ENCODE data around the gene EMILIN2.

The EMILIN2 gene

DNA sequence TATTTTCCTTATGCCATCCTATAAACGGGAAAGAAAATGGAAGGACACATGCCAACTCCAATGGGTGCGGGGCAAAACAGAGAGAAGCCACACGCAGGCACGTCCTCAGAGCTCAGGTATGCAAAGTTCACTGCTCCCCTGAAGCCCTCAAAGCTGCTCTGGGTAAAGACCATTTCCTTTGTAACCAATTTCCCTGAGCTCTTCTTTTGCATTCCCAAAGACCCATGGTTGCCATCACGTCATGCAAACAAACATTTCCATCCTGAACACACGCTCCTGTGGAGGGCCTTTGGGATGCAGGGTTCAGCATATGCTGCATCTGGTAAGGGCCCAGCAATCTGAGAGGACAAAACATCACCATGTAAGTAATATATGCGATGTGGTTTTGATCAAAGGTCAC is 69.4 kb downstream of the EMILIN2 start:
- no peak for DNase-seq (ENCODE audit: low read depth)

DNA sequence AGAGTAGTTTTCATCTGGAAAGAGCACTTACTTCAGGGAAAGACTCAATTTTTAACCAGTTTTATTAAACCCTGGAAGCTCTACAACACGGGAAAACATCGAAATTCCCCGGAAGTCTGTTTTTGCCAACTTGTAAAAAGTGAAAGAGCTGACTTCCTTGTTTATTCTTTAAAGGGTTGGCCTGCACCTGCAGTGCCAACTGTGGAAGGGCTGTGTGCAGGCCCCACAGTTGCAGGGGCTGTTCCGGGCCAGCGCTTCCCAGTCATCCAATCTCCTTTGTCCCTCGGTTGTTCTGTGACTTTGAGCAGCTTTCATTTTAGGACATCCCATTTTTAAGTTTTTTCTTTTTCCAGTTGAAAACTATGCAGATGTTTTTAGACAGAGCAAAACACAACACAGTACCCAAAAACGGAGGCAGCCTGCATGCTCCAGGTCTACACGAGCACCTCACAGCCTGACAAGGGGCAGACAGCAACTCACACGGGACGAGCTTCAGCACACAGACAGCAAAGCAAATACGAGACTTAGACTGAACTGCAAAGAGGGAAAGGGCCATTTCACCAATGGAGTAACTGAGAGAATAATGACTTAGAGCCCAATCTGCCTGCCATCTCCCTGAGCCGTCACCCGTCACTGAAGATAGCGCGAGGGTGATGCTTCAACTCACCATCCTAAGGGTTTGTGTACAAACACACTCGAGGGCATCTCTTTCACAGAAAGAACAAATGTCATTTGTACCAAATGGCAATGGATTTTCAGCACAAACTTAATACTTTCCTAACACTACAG is 70.6 kb downstream of the EMILIN2 start:
- DNase-seq (ENCODE audit: low read depth) = no peak

DNA sequence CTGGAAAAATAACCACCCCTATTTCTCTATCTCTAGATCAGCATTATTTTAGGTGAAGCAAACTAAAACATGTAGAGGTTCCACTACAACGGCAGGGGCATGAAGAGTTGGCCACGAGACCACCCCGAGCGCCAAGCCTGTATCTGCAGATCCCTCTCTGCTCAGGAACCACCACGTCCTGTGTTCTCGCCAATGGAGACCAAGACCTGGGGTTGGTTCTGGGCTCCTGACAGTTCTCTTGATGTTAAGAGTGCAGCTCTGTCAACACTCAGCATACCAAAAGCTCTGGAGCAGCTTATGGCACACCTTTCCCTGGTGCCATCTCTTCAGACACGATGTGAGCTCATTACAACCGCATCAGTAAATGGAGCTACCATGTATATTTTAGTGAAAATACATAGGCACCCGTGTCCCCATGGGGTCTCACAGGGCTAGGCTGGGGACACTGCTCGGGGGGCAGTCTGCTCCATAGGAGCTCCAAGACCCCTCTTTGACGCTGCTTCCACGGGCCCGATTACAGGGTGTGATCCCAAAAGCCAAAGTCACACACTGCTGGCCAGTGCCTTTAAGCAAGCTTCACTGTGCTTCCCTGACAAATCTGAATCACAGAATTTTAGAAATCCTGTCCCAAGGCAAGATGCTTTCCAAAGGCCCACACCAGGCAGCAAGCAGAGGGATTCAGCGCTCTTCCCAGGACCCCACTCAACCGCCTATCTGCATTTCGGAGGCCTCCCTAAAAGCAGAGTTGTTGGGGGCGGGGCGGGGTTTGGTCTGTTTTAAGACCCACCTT is 72.2 kb downstream of the EMILIN2 start:
- DNase-seq (ENCODE audit: low read depth) = no peak

DNA sequence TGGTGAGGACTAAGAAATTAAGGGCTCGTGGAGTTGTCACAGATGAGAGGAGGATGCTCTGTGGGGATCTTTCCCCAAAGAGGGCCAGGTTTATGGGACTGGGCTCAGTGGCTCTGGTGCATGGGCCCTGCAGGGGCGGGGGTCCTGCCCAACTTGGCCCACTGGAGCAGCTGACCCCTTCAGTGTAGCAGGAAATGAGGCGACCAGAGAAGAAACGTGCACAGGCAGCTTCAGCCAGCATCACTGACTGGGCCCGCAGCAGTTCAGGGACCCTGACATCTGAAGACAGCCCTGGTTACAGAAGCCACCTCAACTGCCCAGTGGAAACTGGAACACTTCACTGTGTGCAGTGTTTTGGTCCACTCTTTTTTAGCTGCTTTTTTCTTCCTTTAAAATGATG is 72.8 kb downstream of the EMILIN2 start:
- no peak for DNase-seq (ENCODE audit: low read depth)

DNA sequence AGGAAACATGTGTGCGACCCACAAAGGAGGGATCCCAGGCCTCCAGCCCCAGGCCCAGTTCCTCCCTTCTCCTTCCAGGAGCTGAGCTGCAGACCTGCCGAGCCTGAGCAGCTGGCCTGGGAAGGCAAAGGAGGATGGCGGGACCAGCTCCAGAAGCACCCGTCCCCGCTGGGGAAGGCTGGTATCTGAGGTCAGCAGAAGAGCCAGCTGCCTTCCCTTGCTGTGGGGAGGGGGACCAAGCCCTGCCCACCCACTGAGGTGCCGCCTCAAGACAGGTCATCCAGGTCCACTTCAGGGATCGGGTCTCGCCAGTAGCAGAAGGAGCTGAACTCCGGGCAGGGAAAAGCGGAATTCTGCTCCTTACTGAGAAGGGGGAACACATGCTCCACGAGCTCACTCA is 73.2 kb downstream of the EMILIN2 start:
- no peak for DNase-seq (ENCODE audit: low read depth)

DNA sequence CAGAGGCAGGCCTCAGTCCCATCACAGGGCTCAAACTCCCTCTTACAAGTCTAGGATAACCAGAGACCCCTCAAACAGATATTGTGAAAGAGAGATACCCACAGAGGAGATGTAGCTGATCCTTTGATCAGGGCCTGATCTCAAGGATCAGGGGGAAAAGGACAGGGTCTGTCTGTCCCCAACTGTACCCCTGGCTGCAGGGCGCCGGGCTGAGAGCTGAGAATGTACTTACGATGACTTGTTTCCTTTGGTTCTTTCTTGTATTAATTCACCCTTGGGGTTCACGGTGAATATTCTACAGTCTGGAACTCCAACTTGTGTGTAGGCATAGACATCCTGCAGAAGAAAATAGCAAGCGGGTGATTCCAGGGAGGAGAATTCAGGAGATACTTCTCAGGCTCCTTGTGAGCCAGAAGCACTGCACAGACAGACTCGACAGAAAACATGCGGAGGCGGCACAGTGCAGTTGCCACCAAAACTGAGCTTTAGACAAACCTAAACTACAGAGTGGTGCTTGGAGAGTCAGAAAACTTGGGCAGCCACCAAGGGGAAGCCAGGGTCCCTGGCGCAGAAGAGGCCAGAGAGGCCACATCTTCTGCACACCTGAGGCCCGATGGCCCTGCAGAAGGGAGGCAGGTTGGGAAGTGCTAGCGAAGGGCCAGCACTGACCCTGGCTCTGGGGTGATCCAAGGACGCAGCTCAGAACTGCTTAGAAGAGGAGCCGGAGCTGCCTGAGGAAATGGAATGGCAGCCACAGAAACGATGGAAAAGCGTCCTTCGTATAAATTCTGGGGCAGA is 73.9 kb downstream of the EMILIN2 start:
- no peak for DNase-seq (ENCODE audit: low read depth)

DNA sequence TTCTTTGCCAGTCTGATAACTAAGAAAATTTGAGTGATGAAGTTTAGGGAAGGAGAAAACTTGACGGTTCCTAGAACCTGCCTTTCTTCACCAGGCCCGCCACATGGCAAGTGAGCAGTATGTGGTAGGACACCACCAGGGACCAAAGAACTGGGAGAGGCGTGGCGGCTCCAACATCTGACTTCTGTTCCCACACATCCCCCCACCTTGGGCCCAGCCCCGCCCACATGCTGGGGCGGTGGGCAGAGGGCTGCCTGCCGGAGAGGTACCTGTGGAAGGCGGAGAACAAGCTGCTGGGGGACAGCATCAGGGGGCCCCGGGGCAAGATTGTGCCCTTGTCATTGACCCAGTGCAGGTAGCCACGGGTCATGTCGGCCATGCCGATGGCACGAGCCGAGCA is 75.0 kb downstream of the EMILIN2 start:
- DNase-seq (ENCODE audit: low read depth) = no peak

DNA sequence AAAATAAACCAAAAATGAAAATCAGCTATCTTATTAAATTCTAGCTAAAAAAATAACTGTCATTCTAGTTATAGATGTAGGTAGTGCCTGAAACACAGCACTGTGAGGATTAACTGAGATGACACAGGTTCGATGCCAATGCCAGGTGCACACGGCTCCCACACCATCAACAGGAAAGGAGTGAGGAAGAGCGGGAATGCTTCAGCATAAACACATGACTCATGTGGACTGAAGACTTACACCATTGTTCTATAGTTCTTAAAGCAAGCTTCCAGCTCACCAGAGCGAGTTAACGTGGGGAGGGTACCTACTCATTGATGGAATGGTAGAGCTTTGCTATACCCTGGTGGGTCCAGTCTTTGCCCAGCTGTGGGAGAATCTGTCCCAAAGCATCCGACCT is 76.7 kb downstream of the EMILIN2 start:
- no peak for DNase-seq (ENCODE audit: low read depth)

DNA sequence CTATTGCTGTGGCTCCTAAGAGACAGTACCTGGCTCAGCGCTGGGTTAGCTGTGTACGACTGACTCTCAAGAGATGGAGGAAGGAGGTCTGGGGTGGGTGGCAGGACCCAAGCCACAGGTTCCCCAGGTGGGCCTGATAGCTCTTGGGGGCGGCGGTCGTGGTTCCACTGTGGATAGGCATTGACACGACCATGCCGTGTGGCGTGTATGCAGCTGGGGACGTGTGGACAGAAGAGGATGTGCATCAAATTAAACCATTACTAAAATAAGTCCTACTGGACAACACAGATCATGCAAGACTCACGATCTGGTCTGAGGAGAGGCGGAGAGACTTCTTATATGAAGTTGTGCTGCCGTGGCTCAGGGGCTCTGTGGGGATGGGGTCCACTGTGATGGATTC is 78.1 kb downstream of the EMILIN2 start:
- no peak for DNase-seq (ENCODE audit: low read depth)

DNA sequence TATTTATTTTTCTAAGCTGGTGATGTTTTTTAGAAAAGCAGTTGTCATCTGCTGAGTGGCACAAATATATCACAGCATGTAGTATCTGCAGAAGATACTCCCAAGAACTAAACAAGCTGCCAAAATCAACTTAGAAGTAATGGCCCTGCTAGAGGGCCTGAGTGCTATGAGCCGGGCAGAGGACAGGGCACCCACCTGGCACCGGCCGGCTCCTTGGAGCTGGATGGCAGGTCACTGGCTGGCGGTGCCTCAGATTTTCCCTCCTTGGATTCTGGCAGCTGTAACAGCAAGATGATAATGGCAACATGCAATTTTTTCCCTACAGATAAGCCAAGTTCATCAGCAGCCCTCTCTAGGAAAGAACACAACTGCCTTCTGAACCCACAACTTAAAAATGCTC is 79.7 kb downstream of the EMILIN2 start:
- DNase-seq (ENCODE audit: low read depth) = no peak

DNA sequence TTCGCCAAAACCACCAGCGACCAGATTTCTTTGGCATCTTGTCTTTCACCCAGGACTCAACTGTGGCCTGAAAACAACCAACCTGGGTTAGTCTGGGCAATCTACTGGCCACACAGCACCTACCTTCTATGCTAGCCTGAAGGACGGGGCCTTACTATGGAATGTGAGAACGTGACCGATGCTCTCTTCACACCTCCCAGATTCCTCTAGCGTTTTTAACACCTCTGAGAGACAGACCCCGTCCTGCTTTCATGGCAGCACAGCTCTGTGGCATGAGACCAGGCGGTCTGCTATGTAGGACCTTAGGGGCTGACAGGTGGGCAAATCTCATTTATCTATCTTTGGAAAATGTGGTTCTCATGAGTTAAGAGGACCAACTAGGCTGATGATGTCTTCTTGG is 80.9 kb downstream of the EMILIN2 start:
- DNase-seq (ENCODE audit: low read depth) = no peak

DNA sequence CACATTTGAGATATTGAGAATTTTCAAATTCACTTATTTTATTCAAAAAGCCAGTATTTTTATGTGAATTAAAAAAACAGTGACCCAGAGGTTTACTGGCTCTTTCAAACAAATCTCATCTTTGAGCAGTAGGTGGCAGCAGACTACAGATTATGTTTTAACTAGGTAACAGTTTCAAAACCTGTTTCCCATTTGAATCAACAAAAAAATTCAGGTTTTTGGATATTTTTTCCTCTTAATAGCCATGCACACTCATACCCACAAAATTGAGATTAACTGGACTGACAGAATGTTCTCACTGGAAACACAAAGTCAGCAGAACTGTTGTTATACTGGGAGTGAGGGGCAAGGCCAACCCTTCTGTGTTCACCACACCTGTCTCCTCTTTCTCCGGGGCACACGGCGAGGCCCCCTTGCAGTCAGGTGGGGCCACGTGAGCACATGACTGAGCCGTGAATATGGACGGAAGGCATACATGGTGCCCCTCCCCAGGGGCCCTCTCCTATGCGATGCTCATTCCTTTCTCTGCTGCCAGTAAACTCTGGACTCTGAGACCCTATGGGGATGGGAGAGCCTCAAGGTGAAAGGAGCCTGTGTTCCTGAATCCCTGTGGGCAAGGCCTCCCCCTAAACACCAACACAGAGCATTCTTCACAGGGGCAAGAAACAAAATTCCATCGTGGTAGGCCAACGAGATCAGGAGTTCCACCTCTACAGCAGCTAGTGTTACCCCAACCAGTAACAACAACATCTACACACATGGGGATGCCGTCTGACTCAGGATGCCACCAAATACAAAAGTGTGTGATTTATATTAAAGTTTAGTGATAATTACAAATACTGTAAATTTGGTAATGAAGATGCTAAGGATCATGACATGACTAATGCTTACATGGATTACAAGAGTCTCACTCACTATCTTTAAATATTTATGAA is 85.7 kb downstream of the EMILIN2 start:
- DNase-seq (ENCODE audit: low read depth) = peak; percentile 44

DNA sequence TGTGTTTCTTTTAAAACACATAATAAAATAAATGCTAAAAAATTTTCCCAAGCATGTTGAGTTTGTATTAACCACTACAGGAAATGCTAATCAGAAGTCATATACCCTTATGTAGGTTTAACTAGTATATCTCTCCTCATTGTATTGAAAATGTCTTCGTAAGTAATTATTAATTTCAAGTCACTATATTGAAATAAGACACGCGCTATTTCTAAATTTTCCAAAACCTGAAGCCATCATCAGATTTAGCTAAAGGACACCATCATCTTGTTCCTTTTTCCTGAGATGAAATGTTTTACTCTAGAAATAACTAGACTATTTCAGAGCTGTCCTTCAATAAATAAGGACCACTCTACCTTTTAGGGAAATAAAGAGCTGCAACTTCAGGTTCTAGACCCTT is 87.2 kb downstream of the EMILIN2 start:
- no peak for DNase-seq (ENCODE audit: low read depth)

DNA sequence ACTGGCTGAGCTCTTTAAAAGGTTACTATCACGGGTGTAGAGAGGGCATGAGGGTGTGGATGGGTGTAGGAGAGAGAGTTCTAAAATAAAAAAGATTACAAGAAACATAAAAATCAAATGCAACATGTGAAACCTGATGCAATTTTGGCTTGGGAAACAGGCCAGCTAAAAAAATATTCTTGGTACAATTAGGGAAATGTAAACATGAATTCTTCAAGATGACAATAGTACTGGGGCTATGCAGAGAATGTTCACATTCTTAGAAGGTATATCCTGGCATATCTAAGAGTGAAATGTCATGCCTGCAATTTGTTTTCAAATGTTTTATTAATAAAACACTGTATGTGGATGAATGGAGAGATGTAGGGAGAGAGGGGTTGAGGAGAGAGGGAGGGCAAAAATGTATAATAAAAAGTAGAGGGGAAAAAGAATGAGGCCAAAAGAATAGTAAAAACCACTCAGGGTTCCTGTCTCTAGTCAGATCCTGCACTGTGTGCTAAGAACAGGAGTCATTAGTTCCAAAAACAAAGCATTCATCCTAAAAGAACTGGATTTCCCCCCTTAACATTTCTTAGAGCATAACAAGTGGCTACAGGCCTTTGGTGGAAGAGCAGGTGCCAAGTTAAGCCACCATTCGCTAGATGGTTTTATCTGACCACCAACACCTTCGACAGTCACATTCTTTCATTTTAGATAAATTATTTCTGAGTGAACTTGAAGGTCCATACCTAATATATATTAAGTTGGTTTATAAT is 88.8 kb downstream of the EMILIN2 start:
- no peak for DNase-seq (ENCODE audit: low read depth)

DNA sequence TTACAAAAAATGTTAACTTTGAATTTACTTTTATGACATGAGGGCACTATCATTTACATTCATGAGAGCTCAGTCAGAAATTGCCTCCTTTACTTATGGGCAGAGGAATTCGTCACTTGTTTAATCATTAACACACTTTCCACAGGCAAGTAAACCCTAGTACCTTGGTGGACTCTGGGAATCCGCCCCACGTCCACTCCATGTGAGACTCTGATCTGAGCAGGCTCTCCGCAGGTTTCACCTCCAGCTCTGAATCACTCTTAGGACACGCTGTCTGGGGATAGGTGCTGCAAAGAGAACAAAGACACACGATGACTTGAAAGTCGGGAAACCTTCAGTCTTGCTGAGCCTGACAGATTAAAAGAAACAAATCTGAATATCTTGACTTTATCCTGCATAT is 92.5 kb downstream of the EMILIN2 start:
- no peak for DNase-seq (ENCODE audit: low read depth)

DNA sequence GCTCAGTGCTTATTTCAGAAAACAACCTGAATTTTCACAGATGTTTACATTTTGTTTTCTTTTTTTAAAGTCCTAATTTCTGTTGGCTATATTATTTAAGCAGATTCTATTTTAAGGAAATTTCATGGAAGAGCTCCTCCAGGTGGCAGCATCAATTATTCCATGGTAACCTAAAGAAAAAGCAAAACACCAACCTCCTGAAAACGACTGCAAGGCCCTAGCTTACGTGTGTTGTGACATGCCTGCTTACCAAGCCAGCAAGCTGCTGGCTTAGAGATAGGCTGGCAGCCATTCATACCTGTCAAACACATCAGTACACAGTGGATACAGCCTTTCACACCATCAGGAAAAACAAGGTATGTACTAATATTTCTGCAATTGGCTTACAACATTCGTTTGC is 101.2 kb downstream of the EMILIN2 start:
- DNase-seq (ENCODE audit: low read depth) = no peak

DNA sequence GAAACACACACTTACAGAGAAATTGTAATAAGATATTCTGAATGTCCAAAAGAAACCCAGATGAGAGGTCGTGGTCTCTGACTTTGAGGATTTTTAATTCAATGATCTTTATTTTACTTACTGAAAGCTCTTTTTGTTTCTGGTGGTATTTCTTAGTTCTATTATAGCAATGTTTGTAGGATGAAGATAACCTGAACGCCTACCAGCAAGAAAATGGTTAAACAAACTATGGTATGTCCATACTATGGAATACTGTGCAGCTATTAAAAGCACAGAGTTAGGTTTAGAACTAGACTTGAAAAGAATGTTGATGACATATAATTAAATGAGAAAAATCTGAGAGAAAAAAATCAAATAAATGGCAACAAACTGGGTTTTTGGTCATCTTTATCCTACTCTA is 105.8 kb downstream of the EMILIN2 start:
- no peak for DNase-seq (ENCODE audit: low read depth)

DNA sequence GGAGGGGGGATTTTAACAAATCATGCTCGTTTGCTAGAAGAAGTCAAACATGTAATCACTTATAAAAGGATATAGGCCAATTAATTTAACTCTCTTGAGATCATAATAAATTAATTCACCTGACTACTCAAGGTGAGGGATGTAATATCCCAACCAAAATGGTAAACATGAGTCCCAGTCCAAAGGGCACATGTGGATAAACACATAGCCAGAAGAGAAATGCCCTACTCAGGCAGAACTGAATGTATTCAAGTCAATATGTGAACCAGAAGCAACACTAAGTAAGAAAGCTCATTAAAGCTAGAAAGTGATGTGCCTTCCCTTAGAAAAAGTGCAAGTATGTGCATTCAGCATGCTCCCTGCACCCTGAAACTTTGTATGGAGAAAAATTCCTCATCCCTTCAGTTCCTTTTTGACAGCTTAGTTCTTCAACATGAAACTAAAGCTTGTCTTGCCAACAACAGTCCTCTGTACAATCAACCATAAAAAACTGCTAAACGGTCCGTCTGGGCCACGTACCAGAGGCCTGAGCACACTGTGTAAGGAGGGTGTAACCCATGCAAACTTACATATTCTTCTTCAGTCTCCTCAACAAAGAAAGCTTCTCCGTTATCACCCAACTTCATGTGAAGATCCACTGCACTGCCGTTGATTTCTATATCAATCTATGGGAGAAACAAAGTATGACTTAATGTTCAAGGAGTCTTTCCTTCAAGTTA is 107.3 kb downstream of the EMILIN2 start:
- no peak for DNase-seq (ENCODE audit: low read depth)

DNA sequence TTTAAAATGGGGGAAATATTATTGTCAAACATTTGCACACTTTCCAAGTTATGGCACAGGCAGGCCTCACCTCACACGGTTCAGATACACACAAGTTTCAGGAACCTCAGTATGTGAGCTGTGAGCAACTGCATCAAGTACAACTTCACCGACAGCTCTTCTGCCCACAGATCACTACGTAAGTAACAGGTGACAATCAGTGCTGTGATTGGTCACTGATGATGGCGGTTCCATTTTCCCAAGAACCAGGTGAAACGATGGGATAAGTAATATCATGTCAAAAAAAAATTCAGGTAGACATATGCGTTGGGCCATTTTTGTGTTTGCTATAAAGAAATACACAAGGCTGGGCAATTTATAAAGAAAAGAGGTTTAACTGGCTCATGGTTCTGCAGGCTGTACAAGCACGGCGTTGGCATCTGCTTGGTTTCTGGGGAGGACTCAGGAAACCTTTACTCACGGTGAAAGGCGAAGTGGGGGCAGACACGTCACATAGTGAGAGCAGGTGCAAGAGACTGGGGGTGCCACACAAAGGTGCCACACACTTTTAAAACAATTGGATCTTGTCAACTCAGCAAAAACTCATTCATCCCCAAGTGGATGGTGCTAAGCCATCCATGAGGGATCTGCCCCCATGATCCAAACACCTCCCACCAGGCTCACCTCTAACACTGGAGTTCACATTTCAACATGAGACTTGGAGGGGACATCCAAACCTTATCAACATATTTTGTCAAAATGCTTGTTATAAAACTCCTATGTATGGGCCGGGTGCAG is 108.3 kb downstream of the EMILIN2 start:
- no peak for DNase-seq (ENCODE audit: low read depth)
